K562 (cell line): ENCODE data around the gene CITED1. TPM values are rescaled to one million over a fixed set of nuclear protein-coding genes. Genes with fewer than 3 reads are reported as not detected.

ENCODE experiments used
- ATAC-seq: fragments of 200-7000 bp; cut with Tn5 transposase; 3 replicates; pipeline ENCODE4 v1.9.1; 2020; ENCODE audit warnings: moderate library complexity
- BruUV-seq: library from RNA; stranded (reverse); fragments of 400-500 nt; replicated peaks from 2 replicates; lab custom pipeline; 2021; lab: Mats Ljungman, UMichigan
- CTCF ChIA-PET: fragments of 300-600 bp; formaldehyde crosslinking; extraction: SDS; loops from one replicate; lab custom pipeline; 2021; ENCODE audit warnings: low intra/inter-chr PET ratio; lab: Yijun Ruan, JAX
- POLR2A ChIA-PET: fragments of 300-600, 350-650 bp; sonication (Branson Sonifier 250); formaldehyde crosslinking; extraction: SDS; loops from one replicate; lab custom pipeline; 2021; ENCODE audit warnings: antibody characterized with exemption, inconsistent platforms; lab: Yijun Ruan, JAX
- DNase-seq, 4 experiments: peaks; one replicate each; pipeline versions ENCODE4 v3.0.0 to v3.0.0-alpha.2; 2011 to 2018; ENCODE audit warnings: low spot score in 3 of 4, mixed read lengths in 3 of 4; ENCODE audit errors: extremely low read depth in 1 of 4
- FAIRE-seq: peaks from 2 replicates; lab custom pipeline; 2011; peaks lifted over from hg19 to GRCh38; lab: Jason Lieb, UNC
- H2AFZ ChIP-seq: 2 replicates; pipeline ENCODE4 v1.6.0; 2011; ENCODE audit warnings: low read depth, low read length, control low read depth, inconsistent platforms
- H3K27ac ChIP-seq: fragments of 200-600 bp; 3 replicates; pipeline ENCODE4 v1.8.0; 2011; ENCODE audit warnings: low read depth, mild to moderate bottlenecking, control low read depth, inconsistent platforms, low read length, moderate library complexity, mixed read lengths; ENCODE audit errors: extremely low read depth
- H3K27me3 ChIP-seq, 2 experiments: fragments of 300-600 bp in 1 of 2; 2 replicates in 1 of 2; 3 replicates in 1 of 2; pipeline versions ENCODE4 v1.6.0 to v1.8.0; 2011; ENCODE audit warnings: inconsistent platforms in 2 of 2, low read length in 2 of 2, mild to moderate bottlenecking in 1 of 2, mixed read lengths in 1 of 2, moderate library complexity in 1 of 2; ENCODE audit not compliant: control insufficient read depth in 2 of 2, insufficient read depth in 2 of 2
- H3K36me3 ChIP-seq: fragments of 300-600 bp; 3 replicates; pipeline ENCODE4 v1.8.0; 2011; ENCODE audit warnings: mild to moderate bottlenecking, low read length, inconsistent platforms; ENCODE audit not compliant: control insufficient read depth, insufficient read depth
- H3K4me1 ChIP-seq, 2 experiments: fragments of 200-600 bp in 1 of 2; replicated peaks in 1 of 2; 2 replicates in 1 of 2; 3 replicates in 1 of 2; pipeline versions ENCODE4 v1.5.1 to v1.8.0; 2011; ENCODE audit warnings: inconsistent platforms in 2 of 2, low read length in 2 of 2, mild to moderate bottlenecking in 1 of 2, mixed read lengths in 1 of 2, moderate library complexity in 1 of 2; ENCODE audit not compliant: control insufficient read depth in 2 of 2, insufficient read depth in 2 of 2
- H3K4me2 ChIP-seq: 2 replicates; pipeline ENCODE4 v1.6.1; 2011; ENCODE audit warnings: low read length, control low read depth, inconsistent platforms, mixed read lengths; ENCODE audit not compliant: insufficient read depth
- H3K4me3 ChIP-seq: fragments of 200-600 bp; sonication (generic), shearing (Covaris generic); 2 replicates; pipeline ENCODE4 v1.5.1; 2016; ENCODE audit warnings: control low read depth, inconsistent platforms
- H3K79me2 ChIP-seq: fragments of 200-600 bp; 3 replicates; pipeline ENCODE4 v1.8.0; 2011; ENCODE audit warnings: low read length, inconsistent platforms; ENCODE audit not compliant: control insufficient read depth, insufficient read depth
- H3K9ac ChIP-seq, 2 experiments: 2 replicates each; pipeline versions ENCODE4 v1.6.0 to v1.6.1; 2011; ENCODE audit warnings: low read depth in 2 of 2, low read length in 2 of 2, control low read depth in 1 of 2, inconsistent platforms in 1 of 2, mild to moderate bottlenecking in 1 of 2, mixed read lengths in 1 of 2; ENCODE audit not compliant: insufficient read depth in 1 of 2
- H3K9me1 ChIP-seq: one replicate; pipeline ENCODE4 v1.6.0; 2011; ENCODE audit warnings: inconsistent platforms, mild to moderate bottlenecking, low read length, moderate library complexity; ENCODE audit not compliant: control insufficient read depth, insufficient read depth
- H3K9me3 ChIP-seq: replicated peaks from 2 replicates; pipeline ENCODE4 v1.5.1; 2011; ENCODE audit warnings: low read depth, low read length, inconsistent platforms; ENCODE audit not compliant: control insufficient read depth, insufficient read depth
- H4K20me1 ChIP-seq: replicated peaks from 2 replicates; pipeline ENCODE4 v1.6.1; 2011; ENCODE audit warnings: low read length, inconsistent platforms, mixed read lengths; ENCODE audit not compliant: control insufficient read depth, insufficient read depth
- ARHGAP35 ChIP-seq: fragments of 450-650 bp; IDR thresholded peaks from 2 replicates; pipeline ENCODE4 v1.6.1; 2018; ENCODE audit not compliant: partially characterized antibody
- KLF16 ChIP-seq: IDR thresholded peaks from 2 replicates; pipeline ENCODE4 v1.6.1; 2016; ENCODE audit warnings: antibody characterized with exemption
- POLR2A ChIP-seq: fragments of 450-650 bp; conservative IDR thresholded peaks from 2 replicates; pipeline ENCODE4 v1.6.1; 2016
- POLR2AphosphoS5 ChIP-seq: IDR thresholded peaks from 2 replicates; pipeline ENCODE4 v1.6.1; 2011; ENCODE audit warnings: mild to moderate bottlenecking, low read depth, low read length, moderate library complexity; ENCODE audit not compliant: control insufficient read depth, insufficient read depth
- WGBS: fragments of 100-300 bp; shearing (Covaris generic); methylation state at CpG from one replicate; pipeline ENCODE4 v1.1.6; 2016; ENCODE audit warnings: low coverage, mixed read lengths; ENCODE audit not compliant: insufficient coverage; ENCODE audit errors: missing lambda C conversion rate; 5-methylcytosine and 5-hydroxymethylcytosine counted together
- in situ Hi-C: fragments of 300-500 bp; cut with MboI; formaldehyde crosslinking; loops from 4 replicates; pipeline ENCODE4 v1.15.0; 2018; ENCODE audit warnings: inconsistent platforms, mixed read lengths
- intact Hi-C: fragments of 100-400 bp; cut with micrococcal nuclease; formaldehyde crosslinking; loops from 2 replicates; pipeline ENCODE4 v1.14.2; 2022
- polyA plus RNA-seq, 8 experiments: library from polyadenylated mRNA; depleted of rRNA in 4 of 8; stranded (reverse) in 5 of 8; unstranded in 3 of 8; fragments of >200 nt; fragmentation: Nextera tagmentation in 2 of 8; fragmentation: Illumina TruSeq in 1 of 8; extraction: Ambion mirVana in 2 of 8; extraction: Trizol in 1 of 8; gene quantifications; 2 replicates each; pipeline versions ENCODE4 v1.2.1 to v1.2.3, GENCODE V29; 2011 to 2014; ENCODE audit warnings: inconsistent platforms in 1 of 8, missing spikeins in 1 of 8
- total RNA-seq, 7 experiments: library from RNA; depleted of rRNA in 6 of 7; stranded (reverse); fragments of >200 nt in 6 of 7; fragmentation: Illumina TruSeq in 2 of 7; extraction: Trizol in 2 of 7; gene quantifications; 2 replicates each; pipeline versions ENCODE4 v1.2.1 to v1.2.3, GENCODE V29; 2011 to 2021; ENCODE audit warnings: low replicate concordance in 1 of 7
- TF ChIP-seq, protein P1 (sequence below): fragments of 450-650 bp; IDR thresholded peaks from one replicate; pipeline ENCODE4 v1.6.1; 2018; ENCODE audit warnings: mild to moderate bottlenecking, moderate library complexity; ENCODE audit not compliant: partially characterized antibody

CITED1 gene
- total and polyA plus RNA-seq, 9 of the 15 experiments (the other 6 are each of a cell fraction or from before 2014, with no cell fraction given), result 0.56 to 5.8 (median 4.2) TPM

DNA sequence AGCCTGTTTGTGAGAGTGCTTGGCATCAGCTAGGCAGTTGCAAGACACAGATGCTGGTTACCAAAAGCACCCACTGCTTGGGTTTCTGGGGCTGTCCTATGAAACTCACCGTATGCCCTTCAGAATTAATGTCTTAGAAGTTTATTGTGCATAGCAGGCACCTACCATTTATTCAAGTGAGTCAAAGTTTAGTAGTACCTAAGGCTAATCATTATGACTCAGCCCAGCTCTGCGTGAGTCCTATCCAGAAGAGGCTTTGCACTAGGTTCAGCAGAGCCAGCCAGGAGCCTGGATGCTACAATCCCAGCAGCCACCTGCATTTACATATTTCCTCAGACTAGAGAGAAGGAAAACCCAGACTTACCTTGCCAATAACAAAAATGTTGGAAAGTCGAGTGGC, 32.8 kb downstream of the CITED1 start:
- Histone ChIP-seq H3K9me1 (no peaks in the 10 kb centered on the region), H3K4me2 (no peak overlapping the region), H3K4me1 (peaks cover 4 to 11% of the 10 kb centered on the region in 2 experiments; a peak in 3 of 5 replicates), H3K79me2 (peaks cover 47% of the 10 kb centered on the region), H3K36me3 (peaks cover 87% of the 10 kb centered on the region), H3K27me3 (no peaks in the 10 kb centered on the region), H3K9me3 (no peaks in the 10 kb centered on the region), H3K9ac (no peak overlapping the region), H2AFZ (no peak overlapping the region), H4K20me1 (peaks cover 10% of the 10 kb centered on the region; the same call in 1 of the 2 replicates), H3K4me3 (no peak overlapping the region), H3K27ac (no peak overlapping the region)
- TF ChIP-seq, protein P1, sequence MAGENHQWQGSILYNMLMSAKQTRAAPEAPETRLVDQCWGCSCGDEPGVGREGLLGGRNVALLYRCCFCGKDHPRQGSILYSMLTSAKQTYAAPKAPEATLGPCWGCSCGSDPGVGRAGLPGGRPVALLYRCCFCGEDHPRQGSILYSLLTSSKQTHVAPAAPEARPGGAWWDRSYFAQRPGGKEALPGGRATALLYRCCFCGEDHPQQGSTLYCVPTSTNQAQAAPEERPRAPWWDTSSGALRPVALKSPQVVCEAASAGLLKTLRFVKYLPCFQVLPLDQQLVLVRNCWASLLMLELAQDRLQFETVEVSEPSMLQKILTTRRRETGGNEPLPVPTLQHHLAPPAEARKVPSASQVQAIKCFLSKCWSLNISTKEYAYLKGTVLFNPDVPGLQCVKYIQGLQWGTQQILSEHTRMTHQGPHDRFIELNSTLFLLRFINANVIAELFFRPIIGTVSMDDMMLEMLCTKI, result no peak
- TF ChIP-seq POLR2AphosphoS5, result 0 out of 2 replicates have a peak, but pooled peaks have one; percentile 24
- TF ChIP-seq KLF16, result no peak
- POLR2A ChIA-PET, result no interaction called here
- DNase-seq, result no peak
- no peak for FAIRE-seq
- no TSS peak for BruUV-seq
- ATAC-seq, result no peak
- 90% methylated on average over 3 of the region's 3 CpGs for WGBS
- intact Hi-C loops (no loop called here), in situ Hi-C loops (no loop called here)
- CTCF ChIA-PET, result no interaction called here

DNA sequence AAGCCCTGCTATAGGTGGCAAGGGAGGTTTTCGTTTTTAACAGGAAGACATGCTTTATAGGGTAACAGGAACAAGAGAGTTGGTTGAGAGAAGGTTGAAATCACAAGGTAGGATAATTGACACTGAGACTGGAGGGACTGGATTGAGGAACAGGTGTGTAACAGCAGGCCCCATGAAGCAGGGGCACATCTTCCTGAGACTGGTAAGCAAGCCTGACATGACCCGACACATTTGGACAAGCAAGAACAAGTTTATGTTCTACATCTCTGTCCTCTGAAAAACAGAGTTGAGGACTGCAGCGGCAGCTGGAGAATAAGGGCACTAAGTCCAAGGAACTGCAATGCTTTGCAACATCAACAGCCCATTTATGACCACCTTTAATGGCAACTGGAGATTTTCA, 33.9 kb downstream of the CITED1 start:
- Histone ChIP-seq H3K79me2 (peaks cover 42% of the 10 kb centered on the region), H3K9ac (no peak overlapping the region), H4K20me1 (peaks cover 10% of the 10 kb centered on the region; the same call in 1 of the 2 replicates), H3K9me3 (no peaks in the 10 kb centered on the region), H3K27ac (no peak overlapping the region), H3K27me3 (no peaks in the 10 kb centered on the region), H3K4me1 (peaks cover 0 to 11% of the 10 kb centered on the region in 2 experiments; a peak in 2 of 5 replicates), H2AFZ (no peak overlapping the region), H3K4me2 (no peak overlapping the region), H3K4me3 (no peak overlapping the region), H3K9me1 (no peaks in the 10 kb centered on the region), H3K36me3 (peaks cover 93% of the 10 kb centered on the region)
- in situ Hi-C loops, result no loop called here
- TF ChIP-seq ARHGAP35, result no peak
- TF ChIP-seq POLR2A, result 0 out of 2 replicates have a peak, but pooled peaks have one; percentile 26
- ChIA-PET CTCF (no interaction called here), POLR2A (no interaction called here)
- FAIRE-seq (no peak), DNase-seq (no peak), ATAC-seq (no peak)
- intact Hi-C loops, result no loop called here
- BruUV-seq, result no TSS peak
- 81% methylated on average over 3 of the region's 3 CpGs for WGBS
